Keratinocyte (primary cell): Measurements from ENCODE around the gene ADPRS. TPM values are rescaled to one million over a fixed set of nuclear protein-coding genes. Genes with fewer than 3 reads are reported as not detected.

Source experiments
- DNase-seq: peaks from one replicate; pipeline ENCODE4 v3.0.0-alpha.2; 2011; ENCODE audit warnings: low read depth, missing footprints, low spot score
- FAIRE-seq: peaks from 2 replicates; lab custom pipeline; 2011; peaks lifted over from hg19 to GRCh38; lab: Jason Lieb, UNC
- H2AFZ ChIP-seq: 2 replicates; pipeline ENCODE4 v1.6.0; 2012; ENCODE audit warnings: low read length, control low read depth, inconsistent platforms; ENCODE audit not compliant: control insufficient read depth
- H3K27ac ChIP-seq: 2 replicates; pipeline ENCODE4 v1.5.1; 2011; ENCODE audit warnings: low read length; ENCODE audit not compliant: control insufficient read depth, insufficient read depth
- H3K27me3 ChIP-seq: 3 replicates; pipeline ENCODE4 v1.6.0; 2011; ENCODE audit warnings: low read length; ENCODE audit not compliant: control insufficient read depth, insufficient read depth; ENCODE audit errors: extremely low read depth
- H3K36me3 ChIP-seq, 2 experiments: 2 replicates in 1 of 2; 3 replicates in 1 of 2; pipeline ENCODE4 v1.5.1; 2011; ENCODE audit warnings: low read length in 2 of 2, mild to moderate bottlenecking in 1 of 2; ENCODE audit not compliant: control insufficient read depth in 2 of 2, insufficient read depth in 2 of 2; ENCODE audit errors: extremely low read depth in 1 of 2
- H3K4me1 ChIP-seq: 3 replicates; pipeline ENCODE4 v1.5.1; 2011; ENCODE audit warnings: low read length; ENCODE audit not compliant: control insufficient read depth, insufficient read depth; ENCODE audit errors: extremely low read depth
- H3K4me2 ChIP-seq: 3 replicates; pipeline ENCODE4 v1.6.0; 2011; ENCODE audit warnings: low read depth, low read length; ENCODE audit not compliant: control insufficient read depth, insufficient read depth; ENCODE audit errors: extremely low read depth
- H3K4me3 ChIP-seq, 3 experiments: fragments of 200-600 bp in 1 of 3; sonication (generic) in 1 of 3; 2 replicates in 2 of 3; 3 replicates in 1 of 3; pipeline ENCODE4 v1.5.1; 2011 to 2016; ENCODE audit warnings: low read length in 3 of 3, mild to moderate bottlenecking in 3 of 3, control low read depth in 2 of 3, inconsistent platforms in 1 of 3, low read depth in 1 of 3, mixed read lengths in 1 of 3, mixed run types in 1 of 3, moderate library complexity in 1 of 3; ENCODE audit not compliant: control insufficient read depth in 2 of 3, insufficient read depth in 2 of 3; ENCODE audit errors: extremely low read depth in 1 of 3
- H3K79me2 ChIP-seq: 2 replicates; pipeline ENCODE4 v1.6.0; 2012; ENCODE audit warnings: low read length; ENCODE audit not compliant: control insufficient read depth, insufficient read depth
- H3K9ac ChIP-seq: 3 replicates; pipeline ENCODE4 v1.6.0; 2011; ENCODE audit warnings: low read length; ENCODE audit not compliant: control insufficient read depth, insufficient read depth; ENCODE audit errors: extremely low read depth
- H3K9me1 ChIP-seq: 3 replicates; pipeline ENCODE4 v1.6.0; 2011; ENCODE audit warnings: low read length; ENCODE audit not compliant: control insufficient read depth, insufficient read depth; ENCODE audit errors: extremely low read depth
- H3K9me3 ChIP-seq: 2 replicates; pipeline ENCODE4 v1.5.1; 2012; ENCODE audit warnings: low read depth, low read length; ENCODE audit not compliant: control insufficient read depth
- H4K20me1 ChIP-seq: 3 replicates; pipeline ENCODE4 v1.6.0; 2011; ENCODE audit warnings: low read length; ENCODE audit not compliant: control insufficient read depth, insufficient read depth; ENCODE audit errors: extremely low read depth
- CTCF ChIP-seq, 3 experiments: IDR thresholded peaks in 1 of 3; conservative IDR thresholded peaks in 1 of 3; optimal IDR thresholded peaks in 1 of 3; 2 replicates in 2 of 3; 3 replicates in 1 of 3; pipeline versions ENCODE3 to v1.5.1; 2011; ENCODE audit warnings: low read length in 3 of 3, mild to moderate bottlenecking in 3 of 3, moderate library complexity in 2 of 3, control low read depth in 1 of 3, inconsistent platforms in 1 of 3; ENCODE audit not compliant: insufficient read depth in 2 of 3; ENCODE audit errors: extremely low read depth in 1 of 3
- EZH2 ChIP-seq: IDR thresholded peaks from one replicate; pipeline ENCODE4 v1.6.1; 2012; ENCODE audit warnings: inconsistent platforms, mild to moderate bottlenecking, low read length, moderate library complexity
- dilution Hi-C: fragments of 300-500 bp; cut with MboI; formaldehyde crosslinking; loops from one replicate; pipeline ENCODE4 v1.7.0; 2020; ENCODE audit warnings: low sequenced_read_pairs; ENCODE audit not compliant: extremely low pct_ligation_motif_present
- polyA plus RNA-seq, 5 experiments: library from polyadenylated mRNA; depleted of rRNA in 3 of 5; stranded (reverse) in 3 of 5; stranded (forward) in 1 of 5; unstranded in 1 of 5; fragments of >200 nt; gene quantifications; 1 replicate in 1 of 5; 2 replicates in 3 of 5; 3 replicates in 1 of 5; pipeline versions ENCODE4 v1.2.1 to v1.2.3, GENCODE V29; 2011 to 2012; ENCODE audit warnings: missing spikeins in 2 of 5, low read depth in 1 of 5, low replicate concordance in 1 of 5

Gene ADPRS
- polyA plus RNA-seq, 1 donor (not counting 4 experiments of a cell fraction or from before 2014, with no cell fraction given) = 33.1 TPM

GRCh38 chr1:36118447-36119204 is 29.9 kb downstream of the ADPRS start:
- Histone ChIP-seq H3K36me3 (no peaks in the 10 kb centered on the region), H3K9me1 (no peaks in the 10 kb centered on the region), H3K4me3 (no peak overlapping the region), H3K4me1 (no peaks in the 10 kb centered on the region), H3K9me3 (no peaks in the 10 kb centered on the region), H3K27ac (no peak overlapping the region), H3K79me2 (no peaks in the 10 kb centered on the region), H4K20me1 (no peaks in the 10 kb centered on the region), H3K9ac (no peak overlapping the region), H3K27me3 (peaks cover 9% of the 10 kb centered on the region), H2AFZ (no peak overlapping the region), H3K4me2 (no peak overlapping the region)
- no peak for TF ChIP-seq EZH2
- TF ChIP-seq CTCF (optimal IDR thresholded peaks at IDR 0.05 in 1 of 3, IDR thresholded peaks at IDR 0.05 in 1 of 3, conservative IDR thresholded peaks at IDR 0.05 in 1 of 3; ENCODE audit: extremely low read depth in 1 of 3, insufficient read depth in 2 of 3, low read length in 3 of 3) = no peak
- FAIRE-seq (no peak), DNase-seq (no peak)
- dilution Hi-C loops = no loop called here

GRCh38 chr1:36119456-36119855 is 30.8 kb downstream of the ADPRS start:
- Histone ChIP-seq H3K27ac (no peak overlapping the region), H3K4me1 (no peaks in the 10 kb centered on the region), H3K79me2 (no peaks in the 10 kb centered on the region), H3K9ac (no peak overlapping the region), H2AFZ (no peak overlapping the region), H3K9me3 (no peaks in the 10 kb centered on the region), H4K20me1 (no peaks in the 10 kb centered on the region), H3K4me2 (no peak overlapping the region), H3K9me1 (no peaks in the 10 kb centered on the region), H3K27me3 (peaks cover 17% of the 10 kb centered on the region), H3K4me3 (no peak overlapping the region), H3K36me3 (no peaks in the 10 kb centered on the region)
- TF ChIP-seq EZH2 = no peak
- TF ChIP-seq CTCF (optimal IDR thresholded peaks at IDR 0.05 in 1 of 3, IDR thresholded peaks at IDR 0.05 in 1 of 3, conservative IDR thresholded peaks at IDR 0.05 in 1 of 3; ENCODE audit: extremely low read depth in 1 of 3, insufficient read depth in 2 of 3, low read length in 3 of 3) = no peak
- no peak for DNase-seq
- no peak for FAIRE-seq
- dilution Hi-C loops = no loop called here
